Erythroblast (primary cell): Measurements from ENCODE around the gene MTARC2.

Experiments
- DNase-seq, 2 experiments: peaks; one replicate each; lab custom pipeline; 2025; lab: John Stamatoyannopoulos, UW
- GATA1 ChIP-seq: IDR thresholded peaks from 2 replicates; pipeline ENCODE4 v1.6.1; 2011; ENCODE audit warnings: low read depth, mild to moderate bottlenecking, control low read depth, low read length, moderate library complexity
- POLR2A ChIP-seq: IDR thresholded peaks from 2 replicates; pipeline ENCODE4 v1.6.1; 2011; ENCODE audit warnings: mild to moderate bottlenecking, low read length

MTARC2 gene

GRCh38 chr1:220807726-220808125 lies 59.6 kb downstream of the MTARC2 start:
- TF ChIP-seq POLR2A (no peak), GATA1 (no peak)
- DNase-seq: no peak

GRCh38 chr1:220808345-220809186 lies 60.4 kb downstream of the MTARC2 start:
- TF ChIP-seq GATA1 (no peak), POLR2A (no peak)
- DNase-seq: no peak

GRCh38 chr1:220809187-220809550 lies 61.0 kb downstream of the MTARC2 start:
- DNase-seq: no peak
- TF ChIP-seq GATA1 (no peak), POLR2A (no peak)

GRCh38 chr1:220809704-220810103 lies 61.6 kb downstream of the MTARC2 start:
- TF ChIP-seq POLR2A (no peak), GATA1 (no peak)
- no peak for DNase-seq

GRCh38 chr1:220810179-220810653 lies 62.1 kb downstream of the MTARC2 start:
- TF ChIP-seq POLR2A: no peak
- TF ChIP-seq GATA1: no peak

GRCh38 chr1:220810963-220811362 lies 62.8 kb downstream of the MTARC2 start:
- DNase-seq: no peak
- TF ChIP-seq POLR2A (no peak), GATA1 (no peak)

More at GRCh38 chr1:220810179-220810653, 62.1 kb downstream of the MTARC2 start:
- DNase-seq: peak; percentile 71 to 81

GRCh38 chr1:220811695-220812094 lies 63.6 kb downstream of the MTARC2 start:
- TF ChIP-seq POLR2A: no peak
- no peak for TF ChIP-seq GATA1
- DNase-seq: no peak

- no peak for DNase-seq
- no peak for TF ChIP-seq POLR2A
- no peak for TF ChIP-seq GATA1
Observed at GRCh38 chr1:220812308-220812707, 64.2 kb downstream of the MTARC2 start.

GRCh38 chr1:220813013-220813412 lies 64.9 kb downstream of the MTARC2 start:
- peak in 1 of 2 experiments; percentile 0 for DNase-seq
- no peak for TF ChIP-seq POLR2A
- TF ChIP-seq GATA1: no peak

GRCh38 chr1:220815409-220815808 lies 67.3 kb downstream of the MTARC2 start:
- DNase-seq: no peak
- TF ChIP-seq POLR2A (no peak), GATA1 (no peak)

GRCh38 chr1:220817907-220818306 lies 69.8 kb downstream of the MTARC2 start:
- TF ChIP-seq POLR2A (no peak), GATA1 (no peak)

GRCh38 chr1:220818421-220819173 lies 70.5 kb downstream of the MTARC2 start:
- no peak for TF ChIP-seq GATA1
- no peak for TF ChIP-seq POLR2A

More at GRCh38 chr1:220817907-220818306, 69.8 kb downstream of the MTARC2 start:
- DNase-seq: no peak

GRCh38 chr1:220819467-220820026 lies 71.4 kb downstream of the MTARC2 start:
- TF ChIP-seq POLR2A: no peak
- TF ChIP-seq GATA1: no peak
- no peak for DNase-seq

More at GRCh38 chr1:220818421-220819173, 70.5 kb downstream of the MTARC2 start:
- no peak for DNase-seq
